SK-N-SH (cell line): ENCODE data around the gene GPM6B.
"Not testable (repeated sequence)": the region's sequence is repeated elsewhere in the genome, so short reads cannot be mapped to it uniquely, and the experiment has no call there.

Experiments used
- EZH2phosphoT487 ChIP-seq: fragments of 200-600 bp; sonication (generic); IDR thresholded peaks from 2 replicates; pipeline ENCODE4 v1.6.1; 2017; ENCODE audit warnings: low read depth, mixed run types, mild to moderate bottlenecking, antibody characterized with exemption, moderate library complexity, borderline replicate concordance
- FOXJ3 ChIP-seq: sonication (generic); formaldehyde crosslinking; IDR thresholded peaks from 2 replicates; pipeline ENCODE4 v1.5.1; 2020; ENCODE audit warnings: mild to moderate bottlenecking, missing genetic modification reagents
- IRF3 ChIP-seq: fragments of 150-350 bp; IDR thresholded peaks from 2 replicates; pipeline ENCODE4 v1.6.1; 2016; ENCODE audit warnings: mild to moderate bottlenecking, low read depth, low read length
- NRF1 ChIP-seq: IDR thresholded peaks from 2 replicates; pipeline ENCODE4 v1.6.1; 2012; ENCODE audit warnings: low read depth, mild to moderate bottlenecking, low read length
- TEAD4 ChIP-seq: IDR thresholded peaks from 2 replicates; pipeline ENCODE4 v1.4.0; 2012; ENCODE audit warnings: mild to moderate bottlenecking, borderline replicate concordance; ENCODE audit not compliant: insufficient read depth
- TF ChIP-seq, protein P1 (sequence below): fragments of 200-600 bp; sonication (generic); IDR thresholded peaks from 2 replicates; pipeline ENCODE4 v1.6.1; 2017; ENCODE audit warnings: antibody characterized with exemption, mild to moderate bottlenecking, moderate library complexity
- TF ChIP-seq, protein P2 (sequence below): IDR thresholded peaks from 2 replicates; pipeline ENCODE4; 2012

GRCh38 chrX:13730523-13730922, 86.4 kb downstream of the GPM6B start:
- not testable (repeated sequence) for TF ChIP-seq FOXJ3 (CRISPR knock-in tag); IRF3; TEAD4; EZH2phosphoT487; NRF1
- TF ChIP-seq, protein P1, sequence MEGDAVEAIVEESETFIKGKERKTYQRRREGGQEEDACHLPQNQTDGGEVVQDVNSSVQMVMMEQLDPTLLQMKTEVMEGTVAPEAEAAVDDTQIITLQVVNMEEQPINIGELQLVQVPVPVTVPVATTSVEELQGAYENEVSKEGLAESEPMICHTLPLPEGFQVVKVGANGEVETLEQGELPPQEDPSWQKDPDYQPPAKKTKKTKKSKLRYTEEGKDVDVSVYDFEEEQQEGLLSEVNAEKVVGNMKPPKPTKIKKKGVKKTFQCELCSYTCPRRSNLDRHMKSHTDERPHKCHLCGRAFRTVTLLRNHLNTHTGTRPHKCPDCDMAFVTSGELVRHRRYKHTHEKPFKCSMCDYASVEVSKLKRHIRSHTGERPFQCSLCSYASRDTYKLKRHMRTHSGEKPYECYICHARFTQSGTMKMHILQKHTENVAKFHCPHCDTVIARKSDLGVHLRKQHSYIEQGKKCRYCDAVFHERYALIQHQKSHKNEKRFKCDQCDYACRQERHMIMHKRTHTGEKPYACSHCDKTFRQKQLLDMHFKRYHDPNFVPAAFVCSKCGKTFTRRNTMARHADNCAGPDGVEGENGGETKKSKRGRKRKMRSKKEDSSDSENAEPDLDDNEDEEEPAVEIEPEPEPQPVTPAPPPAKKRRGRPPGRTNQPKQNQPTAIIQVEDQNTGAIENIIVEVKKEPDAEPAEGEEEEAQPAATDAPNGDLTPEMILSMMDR = not testable (repeated sequence)
- TF ChIP-seq, protein P2, sequence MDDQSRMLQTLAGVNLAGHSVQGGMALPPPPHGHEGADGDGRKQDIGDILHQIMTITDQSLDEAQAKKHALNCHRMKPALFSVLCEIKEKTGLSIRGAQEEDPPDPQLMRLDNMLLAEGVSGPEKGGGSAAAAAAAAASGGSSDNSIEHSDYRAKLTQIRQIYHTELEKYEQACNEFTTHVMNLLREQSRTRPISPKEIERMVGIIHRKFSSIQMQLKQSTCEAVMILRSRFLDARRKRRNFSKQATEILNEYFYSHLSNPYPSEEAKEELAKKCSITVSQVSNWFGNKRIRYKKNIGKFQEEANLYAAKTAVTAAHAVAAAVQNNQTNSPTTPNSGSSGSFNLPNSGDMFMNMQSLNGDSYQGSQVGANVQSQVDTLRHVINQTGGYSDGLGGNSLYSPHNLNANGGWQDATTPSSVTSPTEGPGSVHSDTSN = not testable (repeated sequence)
